Mucosa of stomach (tissue), 1 donor: ENCODE results near the gene CLIC1.
"Not testable (repeated sequence)": the region's sequence is repeated elsewhere in the genome, so short reads cannot be mapped to it uniquely, and the experiment has no call there.

Source experiments
- H3K27me3 ChIP-seq: one replicate; pipeline ENCODE4 v1.7.0; 2013; ENCODE audit warnings: mild to moderate bottlenecking, low read length; ENCODE audit not compliant: control insufficient read depth, insufficient read depth
- H3K36me3 ChIP-seq: one replicate; pipeline ENCODE4 v1.7.0; 2013; ENCODE audit warnings: low read length; ENCODE audit not compliant: control insufficient read depth, insufficient read depth
- H3K4me1 ChIP-seq: one replicate; pipeline ENCODE4 v1.7.0; 2013; ENCODE audit warnings: mild to moderate bottlenecking, low read length; ENCODE audit not compliant: control insufficient read depth, insufficient read depth
- H3K4me3 ChIP-seq: one replicate; pipeline ENCODE4 v1.7.0; 2013; ENCODE audit warnings: low read length
- H3K9ac ChIP-seq: one replicate; pipeline ENCODE4 v1.7.0; 2013; ENCODE audit warnings: mild to moderate bottlenecking, low read length, moderate library complexity
- H3K9me3 ChIP-seq: one replicate; pipeline ENCODE4 v1.7.0; 2013; ENCODE audit warnings: mild to moderate bottlenecking, low read length, moderate library complexity; ENCODE audit not compliant: control insufficient read depth
- donor health status: Pancreatic carcinoma.

Gene CLIC1

GRCh38 chr6:31710523-31711219 lies 25.7 kb downstream of the CLIC1 start:
- Histone ChIP-seq H3K9ac (no peak overlapping the region), H3K4me3 (no peak overlapping the region), H3K4me1 (peaks cover 26% of the 10 kb centered on the region), H3K9me3 (no peaks in the 10 kb centered on the region), H3K27me3 (no peaks in the 10 kb centered on the region), H3K36me3 (no peaks in the 10 kb centered on the region)

GRCh38 chr6:31709157-31709556 lies 27.2 kb downstream of the CLIC1 start:
- not testable (repeated sequence) for H3K9me3 ChIP-seq, H3K9ac ChIP-seq, H3K27me3 ChIP-seq, H3K4me3 ChIP-seq, H3K36me3 ChIP-seq
- H3K4me1 ChIP-seq, result peaks cover 22% of the 10 kb centered on the region

DNA sequence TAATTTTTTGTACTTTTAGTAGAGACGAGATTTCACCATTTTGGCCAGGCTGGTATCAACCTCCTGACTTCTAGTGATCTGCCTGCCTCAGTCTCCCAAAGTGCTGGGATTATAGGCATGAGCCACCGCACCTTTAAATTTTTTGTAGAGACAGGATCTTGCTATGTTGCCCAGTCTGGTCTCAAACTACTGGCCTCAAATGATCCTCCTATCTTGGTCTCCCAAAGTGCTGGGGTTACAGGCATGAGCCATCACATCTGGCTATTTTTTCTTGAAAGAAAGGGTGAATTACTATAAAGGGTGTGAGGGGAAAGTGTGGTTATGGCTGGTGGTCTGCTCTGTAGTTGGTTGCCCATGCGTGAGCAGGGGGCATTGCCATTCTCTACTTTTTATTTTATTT lies 28.1 kb downstream of the CLIC1 start:
- H3K4me3 ChIP-seq, result no peak overlapping the region
- H3K27me3 ChIP-seq, result no peaks in the 10 kb centered on the region
- no peak overlapping the region for H3K9ac ChIP-seq
- no peaks in the 10 kb centered on the region for H3K36me3 ChIP-seq
- H3K4me1 ChIP-seq, result peaks cover 25% of the 10 kb centered on the region
- H3K9me3 ChIP-seq, result no peaks in the 10 kb centered on the region

GRCh38 chr6:31707701-31708100 lies 28.6 kb downstream of the CLIC1 start:
- no peak overlapping the region for H3K4me3 ChIP-seq

GRCh38 chr6:31706599-31706998 lies 29.7 kb downstream of the CLIC1 start, which contains the start of gene LY6G6F:
TSS of gene LY6G6F (plus strand) at chr6:31706866. CDS start at chr6:31706907, 41 bp downstream.
- Histone ChIP-seq H3K4me1 (peaks cover 26% of the 10 kb centered on the region), H3K27me3 (no peaks in the 10 kb centered on the region), H3K4me3 (no peak within 1 kb of the TSS), H3K9me3 (no peaks in the 10 kb centered on the region), H3K36me3 (no peaks in the 10 kb centered on the region), H3K9ac (no peak within 1 kb of the TSS)

More at GRCh38 chr6:31707701-31708100, 28.6 kb downstream of the CLIC1 start:
- H3K4me1 ChIP-seq, result peaks cover 25% of the 10 kb centered on the region
- no peak overlapping the region for H3K9ac ChIP-seq
- no peaks in the 10 kb centered on the region for H3K36me3 ChIP-seq
- H3K27me3 ChIP-seq, result no peaks in the 10 kb centered on the region
- no peaks in the 10 kb centered on the region for H3K9me3 ChIP-seq

GRCh38 chr6:31705931-31706330 lies 30.4 kb downstream of the CLIC1 start:
- Histone ChIP-seq H3K4me3 (no peak overlapping the region), H3K36me3 (no peaks in the 10 kb centered on the region), H3K9me3 (no peaks in the 10 kb centered on the region), H3K27me3 (no peaks in the 10 kb centered on the region), H3K4me1 (peaks cover 24% of the 10 kb centered on the region), H3K9ac (no peak overlapping the region)

DNA sequence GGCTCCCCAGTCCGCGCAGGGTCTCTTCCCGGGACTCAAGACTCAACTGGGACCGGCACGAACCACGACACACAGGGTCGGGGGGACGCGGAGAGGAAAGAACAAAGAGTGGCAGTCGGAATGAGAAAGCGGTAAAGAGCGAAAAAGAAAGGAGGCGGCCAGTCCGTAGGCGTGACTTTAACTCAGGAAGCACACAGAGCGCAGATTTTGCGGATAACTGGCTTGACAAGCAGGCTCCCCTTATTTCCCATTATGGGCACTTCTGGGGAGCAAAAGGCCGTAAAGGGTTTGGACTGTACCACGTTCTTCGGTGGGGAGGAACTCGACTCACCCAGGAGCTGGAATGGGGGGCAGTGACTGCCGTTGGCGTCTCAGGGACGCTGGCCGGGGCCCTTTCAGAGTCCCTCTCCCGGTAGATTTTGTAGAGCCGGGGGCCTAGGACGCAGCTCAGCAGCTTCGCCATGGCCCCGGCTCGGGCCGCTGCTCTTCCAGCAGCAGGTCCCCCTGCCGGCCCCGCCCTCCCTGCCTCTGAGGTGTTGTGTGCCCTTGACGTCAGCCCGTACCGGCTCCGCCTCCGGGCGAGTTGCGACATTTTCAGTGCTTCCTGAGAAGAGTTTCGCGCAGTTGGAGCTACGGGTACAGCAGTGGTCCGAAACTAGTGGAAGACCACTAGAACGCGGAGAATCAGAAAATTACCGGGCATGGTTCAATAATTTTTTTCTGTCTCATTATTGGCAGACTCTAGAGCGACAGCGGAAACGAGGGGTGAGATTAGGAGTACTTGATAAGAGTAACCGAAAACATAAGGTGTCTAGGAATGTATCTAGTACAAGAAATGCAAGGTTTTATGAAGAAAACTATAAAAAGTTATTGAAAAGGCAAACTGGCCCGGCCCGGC lies 33.3 kb downstream of the CLIC1 start, which contains the start of gene ABHD16A:
Gene ABHD16A, minus strand, starts transcription at position 506 of the 898 bp plus-strand sequence. Its CDS starts 43 bp downstream, at position 463.
- Histone ChIP-seq H3K9ac (peak within 1 kb of the TSS; percentile 82), H3K27me3 (no peaks in the 10 kb centered on the region), H3K4me1 (peaks cover 18% of the 10 kb centered on the region), H3K4me3 (peak within 1 kb of the TSS; percentile 47), H3K36me3 (no peaks in the 10 kb centered on the region), H3K9me3 (no peaks in the 10 kb centered on the region)

- Histone ChIP-seq H3K9ac (peak overlapping the region; percentile 82), H3K9me3 (no peaks in the 10 kb centered on the region), H3K27me3 (no peaks in the 10 kb centered on the region), H3K4me1 (peaks cover 18% of the 10 kb centered on the region), H3K4me3 (peak overlapping the region; percentile 47), H3K36me3 (no peaks in the 10 kb centered on the region)
These were observed 33.9 kb downstream of the CLIC1 start for GRCh38 chr6:31702405-31702818.

DNA sequence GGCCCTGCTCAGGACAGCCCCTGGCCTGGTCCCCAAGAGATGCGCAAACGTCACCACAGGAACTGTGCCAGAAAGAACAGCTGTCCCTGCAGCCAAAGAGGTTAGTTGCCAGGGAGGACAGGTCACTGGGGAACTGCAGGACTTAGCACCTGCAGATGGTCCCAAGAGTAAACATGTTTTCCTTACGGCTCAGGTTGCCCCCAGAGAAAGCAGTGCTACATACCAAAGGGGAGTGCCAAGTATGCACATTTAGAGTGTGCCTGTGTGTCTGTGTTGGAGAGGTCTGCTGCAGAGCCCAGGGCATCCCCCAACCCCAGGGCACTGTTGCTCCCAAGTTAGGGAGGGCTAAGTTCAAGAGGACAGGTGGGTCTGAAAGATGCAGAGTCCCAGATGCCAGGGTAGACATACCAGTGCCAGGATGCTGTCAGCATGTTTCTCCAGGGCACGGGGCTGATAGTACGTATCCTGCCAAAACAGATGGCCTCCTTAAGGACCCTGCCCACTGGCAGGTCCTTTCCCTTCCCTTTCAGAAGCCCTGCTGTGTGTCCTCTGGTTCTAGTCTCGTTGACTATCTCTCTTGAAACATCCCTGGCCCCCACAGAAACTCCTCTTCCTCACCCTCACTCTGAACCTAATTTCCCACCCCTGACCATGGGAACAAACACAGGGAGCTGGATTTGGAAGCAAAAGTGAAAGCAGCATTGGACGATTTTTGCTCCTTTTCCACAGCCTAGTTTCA lies 34.5 kb downstream of the CLIC1 start:
- Histone ChIP-seq H3K27me3 (no peaks in the 10 kb centered on the region), H3K9me3 (no peaks in the 10 kb centered on the region), H3K4me3 (peak overlapping the region; percentile 47), H3K36me3 (no peaks in the 10 kb centered on the region), H3K4me1 (peaks cover 18% of the 10 kb centered on the region), H3K9ac (peak overlapping the region; percentile 82)

DNA sequence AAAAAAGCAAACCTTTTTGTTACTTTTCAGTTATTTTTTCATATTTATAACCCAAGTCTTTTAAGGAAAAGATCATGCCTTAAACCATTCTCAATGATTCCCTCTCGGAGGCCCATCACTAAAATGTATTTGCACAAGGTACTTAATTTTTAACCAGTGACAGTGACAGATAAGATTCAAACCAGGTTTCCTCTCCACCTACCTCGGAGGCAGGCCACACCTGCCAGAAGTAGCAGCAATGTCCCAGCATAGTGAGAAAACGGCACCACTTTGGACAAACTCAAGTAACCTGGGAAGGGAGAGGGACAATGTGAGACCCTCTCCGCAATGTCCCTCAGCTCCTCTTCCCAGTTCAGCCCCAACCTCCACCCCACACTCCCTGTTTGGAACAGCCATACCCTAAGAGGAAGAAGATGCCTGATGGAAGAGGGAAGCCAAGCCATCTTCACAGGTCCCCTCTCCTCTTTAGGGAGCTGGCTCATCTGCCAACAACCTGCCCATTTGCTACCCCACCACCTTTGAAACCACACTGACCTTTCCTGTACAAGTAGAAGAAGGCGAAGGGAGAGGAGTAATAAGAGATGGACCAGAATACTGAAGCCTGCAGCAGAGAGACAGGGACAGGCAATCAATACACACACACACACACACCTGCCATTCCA lies 35.5 kb downstream of the CLIC1 start:
- Histone ChIP-seq H3K9ac (no peak overlapping the region), H3K36me3 (no peaks in the 10 kb centered on the region), H3K27me3 (no peaks in the 10 kb centered on the region), H3K4me1 (peaks cover 18% of the 10 kb centered on the region), H3K4me3 (no peak overlapping the region), H3K9me3 (no peaks in the 10 kb centered on the region)

DNA sequence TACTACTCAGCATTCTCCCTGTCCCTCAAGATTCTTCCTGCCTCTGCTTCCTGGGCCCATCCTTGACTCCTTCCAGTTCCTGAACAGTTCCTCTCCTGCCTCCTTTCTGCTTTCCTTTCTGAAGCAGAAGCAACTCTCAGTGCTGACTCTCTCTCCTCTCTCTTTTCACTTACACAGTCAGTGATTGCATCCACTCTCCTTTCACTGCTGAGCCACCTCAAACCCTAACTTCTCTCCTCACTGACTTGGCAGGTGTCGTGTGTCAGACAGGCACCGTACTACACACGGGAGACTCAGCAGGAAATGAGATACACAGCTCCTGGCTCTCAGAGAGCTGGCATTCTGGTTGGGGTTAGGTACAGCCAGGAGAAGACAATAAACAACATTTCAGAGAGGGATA lies 38.8 kb downstream of the CLIC1 start:
- Histone ChIP-seq H3K4me3 (no peak overlapping the region), H3K27me3 (no peaks in the 10 kb centered on the region), H3K9ac (no peak overlapping the region), H3K9me3 (no peaks in the 10 kb centered on the region), H3K4me1 (peaks cover 11% of the 10 kb centered on the region), H3K36me3 (no peaks in the 10 kb centered on the region)
